HepG2 (cell line): Measurements from ENCODE around the gene DUS1L. TPM values are rescaled to one million over a fixed set of nuclear protein-coding genes. Genes with fewer than 3 reads are reported as not detected.
A peak's percentile ranks its signal among the peaks of the same experiment; 100 is the strongest.

Experiments
- ATF7-NPFF ChIP-seq: sonication (generic); formaldehyde crosslinking; IDR thresholded peaks from 2 replicates; pipeline ENCODE4 v1.8.1; 2023; ENCODE audit warnings: mild to moderate bottlenecking, low read depth, missing genetic modification reagents, moderate library complexity
- HNRNPLL ChIP-seq: fragments of 200-400 bp; formaldehyde crosslinking; IDR thresholded peaks from 2 replicates; pipeline ENCODE4 v1.6.1; 2017; ENCODE audit warnings: mild to moderate bottlenecking, low read depth, low read length; ENCODE audit not compliant: poor library complexity, severe bottlenecking
- KDM1A ChIP-seq: IDR thresholded peaks from 2 replicates; pipeline ENCODE4 v1.6.1; 2016; ENCODE audit warnings: missing compliant biosample characterization
- MAZ ChIP-seq, 2 experiments: sonication (generic) in 1 of 2; formaldehyde crosslinking in 1 of 2; IDR thresholded peaks; 2 replicates each; pipeline versions ENCODE4 v1.5.0 to v1.6.1; 2012 to 2020; ENCODE audit warnings: low read depth in 2 of 2, mild to moderate bottlenecking in 2 of 2, borderline replicate concordance in 1 of 2, improper control_type of control experiment in 1 of 2, low read length in 1 of 2, missing genetic modification reagents in 1 of 2, moderate library complexity in 1 of 2
- MLLT10 ChIP-seq: sonication (generic); formaldehyde crosslinking; IDR thresholded peaks from 2 replicates; pipeline ENCODE4 v1.4.0; 2020; ENCODE audit warnings: missing genetic modification reagents
- NFAT5 ChIP-seq: sonication (generic); formaldehyde crosslinking; IDR thresholded peaks from 2 replicates; pipeline ENCODE4 v1.4.0; 2020; ENCODE audit warnings: missing genetic modification reagents
- PREB ChIP-seq: sonication (generic); formaldehyde crosslinking; IDR thresholded peaks from 2 replicates; pipeline ENCODE4 v1.4.0; 2020; ENCODE audit warnings: missing genetic modification reagents
- REXO4 ChIP-seq: sonication (generic); formaldehyde crosslinking; IDR thresholded peaks from 2 replicates; pipeline ENCODE4 v1.8.0; 2022; ENCODE audit warnings: missing genetic modification reagents, mild to moderate bottlenecking, borderline replicate concordance
- SRF ChIP-seq: IDR thresholded peaks from 2 replicates; pipeline ENCODE4 v1.6.1; 2011; ENCODE audit warnings: mild to moderate bottlenecking, low read depth, low read length, moderate library complexity
- SUZ12 ChIP-seq: fragments of 150-350 bp; IDR thresholded peaks from 2 replicates; pipeline ENCODE4 v1.6.1; 2014; ENCODE audit warnings: low read depth, low read length
- TAF15 ChIP-seq: fragments of 200-400 bp; formaldehyde crosslinking; IDR thresholded peaks from one replicate; pipeline ENCODE4 v1.6.1; 2018; ENCODE audit warnings: mild to moderate bottlenecking, low read depth, low read length; ENCODE audit not compliant: poor library complexity, severe bottlenecking
- ZBTB42 ChIP-seq: sonication (generic); formaldehyde crosslinking; IDR thresholded peaks from 2 replicates; pipeline ENCODE4 v1.5.0; 2020; ENCODE audit warnings: mild to moderate bottlenecking, missing genetic modification reagents
- ZFP36L2 ChIP-seq: sonication (generic); formaldehyde crosslinking; IDR thresholded peaks from 2 replicates; pipeline ENCODE4 v1.4.0; 2020; ENCODE audit warnings: missing genetic modification reagents
- ZFP62 ChIP-seq: sonication (generic); formaldehyde crosslinking; IDR thresholded peaks from 2 replicates; pipeline ENCODE4 v1.4.0; 2020; ENCODE audit warnings: missing genetic modification reagents
- ZFY ChIP-seq: sonication (generic); formaldehyde crosslinking; IDR thresholded peaks from 2 replicates; pipeline ENCODE4 v1.4.0; 2020; ENCODE audit warnings: missing genetic modification reagents
- ZIK1 ChIP-seq: sonication (generic); formaldehyde crosslinking; IDR thresholded peaks from 2 replicates; pipeline ENCODE4 v1.5.0; 2020; ENCODE audit warnings: mild to moderate bottlenecking, low read depth, missing genetic modification reagents, borderline replicate concordance
- ZNF18 ChIP-seq: sonication (generic); formaldehyde crosslinking; IDR thresholded peaks from 2 replicates; pipeline ENCODE4 v1.8.0; 2022; ENCODE audit warnings: mild to moderate bottlenecking, missing genetic modification reagents; ENCODE audit not compliant: insufficient replicate concordance
- ZNF251 ChIP-seq: sonication (generic); formaldehyde crosslinking; IDR thresholded peaks from 2 replicates; pipeline ENCODE4 v1.9.0; 2021; ENCODE audit warnings: mild to moderate bottlenecking, missing genetic modification reagents
- ZNF264 ChIP-seq: sonication (generic); formaldehyde crosslinking; IDR thresholded peaks from 2 replicates; pipeline ENCODE4 v1.4.0; 2020; ENCODE audit warnings: missing genetic modification reagents
- ZNF329 ChIP-seq: sonication (generic); formaldehyde crosslinking; IDR thresholded peaks from 2 replicates; pipeline ENCODE4 v1.9.0; 2021; ENCODE audit warnings: low read depth, mild to moderate bottlenecking, missing genetic modification reagents
- ZNF747 ChIP-seq: sonication (generic); formaldehyde crosslinking; IDR thresholded peaks from 2 replicates; pipeline ENCODE4 v1.8.1; 2023; ENCODE audit warnings: missing genetic modification reagents, mild to moderate bottlenecking, borderline replicate concordance
- polyA plus RNA-seq, 8 experiments: library from polyadenylated mRNA; depleted of rRNA in 3 of 8; stranded (reverse) in 7 of 8; unstranded in 1 of 8; fragments of >200 nt; fragmentation: Illumina TruSeq in 4 of 8; extraction: Trizol in 4 of 8; gene quantifications; 2 replicates each; pipeline versions ENCODE4 v1.2.1 to v1.2.3, GENCODE V29; 2011 to 2016; ENCODE audit warnings: low read depth in 4 of 8, missing spikeins in 1 of 8, mixed read lengths in 1 of 8; ENCODE audit not compliant: insufficient read depth in 1 of 8
- total RNA-seq, 5 experiments: library from RNA; depleted of rRNA; stranded (reverse); fragments of >200 nt; fragmentation: Illumina TruSeq; extraction: Trizol; gene quantifications; 2 replicates each; pipeline ENCODE4 v1.2.3, GENCODE V29; 2016; ENCODE audit warnings: low read depth in 1 of 5

DUS1L gene
- total and polyA plus RNA-seq, 2 of the 13 experiments (the other 11 are each of a cell fraction or from before 2014, with no cell fraction given), result 81.0 to 109 TPM

- TF ChIP-seq ZNF18 (no peak), PREB (CRISPR knock-in tag) (0 out of 2 replicates have a peak, but pooled peaks have one; percentile 24), MLLT10 (CRISPR knock-in tag) (no peak), ZNF264 (peak; percentile 27; the same call in 1 of the 2 replicates), ZNF747 (CRISPR knock-in tag) (no peak), ZFP62 (CRISPR knock-in tag) (no peak), ZNF329 (CRISPR knock-in tag) (no peak), NFAT5 (CRISPR knock-in tag) (no peak), SUZ12 (no peak), ZBTB42 (CRISPR knock-in tag) (0 out of 2 replicates have a peak, but pooled peaks have one; percentile 48), SRF (no peak), KDM1A (0 out of 2 replicates have a peak, but pooled peaks have one; percentile 40), ZIK1 (CRISPR knock-in tag) (0 out of 2 replicates have a peak, but pooled peaks have one; percentile 71), ZNF251 (peak; percentile 80; the same call in 1 of the 2 replicates), ZFP36L2 (CRISPR knock-in tag) (no peak), REXO4 (CRISPR knock-in tag) (no peak), TAF15 (peak; percentile 38), ATF7-NPFF (CRISPR knock-in tag) (peak; percentile 90), ZFY (CRISPR knock-in tag) (no peak), MAZ (IDR thresholded peaks at IDR 0.05; ENCODE audit: borderline replicate concordance, low read depth, low read length) (no peak), MAZ (CRISPR knock-in tag; IDR thresholded peaks at IDR 0.05; ENCODE audit: low read depth) (no peak; the same call in 1 of the 2 replicates), HNRNPLL (peak; percentile 46)
Measured at GRCh38 chr17:82021107-82021899, 44.3 kb downstream of the DUS1L start (continued).
